HEK293 (cell line): ENCODE results near the gene CCT6B.

Source experiments
- CTCF ChIA-PET: fragments of 350-600 bp; formaldehyde crosslinking; extraction: SDS; loops from one replicate; lab custom pipeline; 2021; ENCODE audit warnings: antibody characterized with exemption; lab: Yijun Ruan, JAX
- POLR2A ChIA-PET: fragments of 300-600 bp; formaldehyde crosslinking; extraction: SDS; loops from one replicate; lab custom pipeline; 2020; ENCODE audit warnings: antibody characterized with exemption, inconsistent platforms; lab: Yijun Ruan, JAX
- H3K27ac ChIP-seq: fragments of 200-500 bp; sonication (Bioruptor generic); 2 replicates; pipeline ENCODE4 v1.5.1; 2014; ENCODE audit warnings: low read depth, low read length, control low read depth, inconsistent platforms; ENCODE audit errors: extremely low read depth
- H3K36me3 ChIP-seq, 2 experiments: fragments of 200-500 bp in 1 of 2; sonication (Bioruptor generic) in 1 of 2; 1 replicate in 1 of 2; 2 replicates in 1 of 2; pipeline ENCODE4 v1.5.1; 2014 to 2017; ENCODE audit warnings: inconsistent platforms in 2 of 2, low read length in 2 of 2; ENCODE audit not compliant: control insufficient read depth in 2 of 2, insufficient read depth in 1 of 2
- H3K4me1 ChIP-seq: fragments of 200-500 bp; sonication (Bioruptor generic); 2 replicates; pipeline ENCODE4 v1.5.1; 2014; ENCODE audit warnings: mild to moderate bottlenecking, low read length, inconsistent platforms; ENCODE audit not compliant: control insufficient read depth, insufficient read depth
- H3K4me3 ChIP-seq: 2 replicates; pipeline ENCODE4 v1.5.1; 2011; ENCODE audit warnings: low read depth, mild to moderate bottlenecking, control low read depth, low read length, moderate library complexity
- H3K9me3 ChIP-seq: fragments of 200-500 bp; sonication (Bioruptor generic); 2 replicates; pipeline ENCODE4 v1.5.1; 2014; ENCODE audit warnings: low read depth, low read length, inconsistent platforms; ENCODE audit not compliant: control insufficient read depth, insufficient read depth
- BCL11B ChIP-seq: fragments of 450-650 bp; formaldehyde crosslinking; IDR thresholded peaks from 2 replicates; pipeline ENCODE4 v1.5.1; 2016; ENCODE audit warnings: low read depth, missing biosample characterization, missing genetic modification characterization
- GLIS1 ChIP-seq: fragments of 450-650 bp; formaldehyde crosslinking; IDR thresholded peaks from 2 replicates; pipeline ENCODE4 v1.5.1; 2016; ENCODE audit warnings: missing biosample characterization, missing genetic modification characterization
- SETDB1 ChIP-seq: IDR thresholded peaks from one replicate; pipeline ENCODE4 v1.6.1; 2017; ENCODE audit warnings: mild to moderate bottlenecking, low read length, moderate library complexity, mixed read lengths; ENCODE audit not compliant: insufficient read length
- ZBTB8A ChIP-seq: fragments of 450-650 bp; formaldehyde crosslinking; IDR thresholded peaks from 2 replicates; pipeline ENCODE4 v1.5.1; 2016; ENCODE audit warnings: missing biosample characterization, missing genetic modification characterization
- ZIC2 ChIP-seq: fragments of 450-650 bp; formaldehyde crosslinking; IDR thresholded peaks from 2 replicates; pipeline ENCODE4 v1.5.1; 2016; ENCODE audit warnings: missing biosample characterization, missing genetic modification characterization
- ZNF138 ChIP-seq: fragments of 450-650 bp; formaldehyde crosslinking; IDR thresholded peaks from 2 replicates; pipeline ENCODE4 v1.5.1; 2016; ENCODE audit warnings: missing biosample characterization, missing genetic modification characterization, borderline replicate concordance
- ZNF146 ChIP-seq: fragments of 450-650 bp; formaldehyde crosslinking; IDR thresholded peaks from 2 replicates; pipeline ENCODE4 v1.5.1; 2016; ENCODE audit warnings: missing biosample characterization, missing genetic modification characterization
- ZNF175 ChIP-seq: fragments of 450-650 bp; formaldehyde crosslinking; IDR thresholded peaks from 2 replicates; pipeline ENCODE4 v1.5.1; 2016; ENCODE audit warnings: missing biosample characterization, missing genetic modification characterization
- ZNF416 ChIP-seq: fragments of 450-650 bp; formaldehyde crosslinking; IDR thresholded peaks from 2 replicates; pipeline ENCODE4 v1.5.1; 2016; ENCODE audit warnings: missing biosample characterization, missing genetic modification characterization
- ZNF660 ChIP-seq: fragments of 450-650 bp; IDR thresholded peaks from 2 replicates; pipeline ENCODE4 v1.5.1; 2018; ENCODE audit warnings: missing biosample characterization, mild to moderate bottlenecking, missing genetic modification characterization
- ZNF837 ChIP-seq: fragments of 450-650 bp; formaldehyde crosslinking; IDR thresholded peaks from 2 replicates; pipeline ENCODE4 v1.5.1; 2016; ENCODE audit warnings: missing biosample characterization, missing genetic modification characterization
- ZSCAN23 ChIP-seq: fragments of 450-650 bp; formaldehyde crosslinking; IDR thresholded peaks from 2 replicates; pipeline ENCODE4 v1.5.1; 2016; ENCODE audit warnings: missing biosample characterization, missing genetic modification characterization
- TF ChIP-seq, protein P1 (sequence below): fragments of 450-650 bp; formaldehyde crosslinking; IDR thresholded peaks from 2 replicates; pipeline ENCODE4 v1.5.1; 2016; ENCODE audit warnings: missing biosample characterization, missing genetic modification characterization
- TF ChIP-seq, protein P2 (sequence below): fragments of 450-650 bp; formaldehyde crosslinking; IDR thresholded peaks from 2 replicates; pipeline ENCODE4 v1.5.1; 2016; ENCODE audit warnings: missing biosample characterization, missing genetic modification characterization, low read depth

Gene CCT6B

GRCh38 chr17:34883106-34884000 is 77.9 kb downstream of the CCT6B start:
- CTCF ChIA-PET, result interaction anchor here (0.9 to 1.2 kb wide), 2 partner anchors 10 to 246 kb away, joined by 3 to 5 read pairs; no protein-coding TSS in a partner anchor
- POLR2A ChIA-PET, result no interaction called here
- Histone ChIP-seq H3K36me3 (no peaks in the 10 kb centered on the region), H3K4me1 (no peaks in the 10 kb centered on the region), H3K9me3 (no peaks in the 10 kb centered on the region), H3K4me3 (no peak overlapping the region), H3K27ac (no peak overlapping the region)
- TF ChIP-seq GLIS1 (peak; percentile 95), ZIC2 (tag by site-specific recombination) (peak; percentile 87)
- TF ChIP-seq, protein P1, sequence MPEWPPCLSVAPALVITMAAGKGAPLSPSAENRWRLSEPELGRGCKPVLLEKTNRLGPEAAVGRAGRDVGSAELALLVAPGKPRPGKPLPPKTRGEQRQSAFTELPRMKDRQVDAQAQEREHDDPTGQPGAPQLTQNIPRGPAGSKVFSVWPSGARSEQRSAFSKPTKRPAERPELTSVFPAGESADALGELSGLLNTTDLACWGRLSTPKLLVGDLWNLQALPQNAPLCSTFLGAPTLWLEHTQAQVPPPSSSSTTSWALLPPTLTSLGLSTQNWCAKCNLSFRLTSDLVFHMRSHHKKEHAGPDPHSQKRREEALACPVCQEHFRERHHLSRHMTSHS (tag by site-specific recombination), result no peak

DNA sequence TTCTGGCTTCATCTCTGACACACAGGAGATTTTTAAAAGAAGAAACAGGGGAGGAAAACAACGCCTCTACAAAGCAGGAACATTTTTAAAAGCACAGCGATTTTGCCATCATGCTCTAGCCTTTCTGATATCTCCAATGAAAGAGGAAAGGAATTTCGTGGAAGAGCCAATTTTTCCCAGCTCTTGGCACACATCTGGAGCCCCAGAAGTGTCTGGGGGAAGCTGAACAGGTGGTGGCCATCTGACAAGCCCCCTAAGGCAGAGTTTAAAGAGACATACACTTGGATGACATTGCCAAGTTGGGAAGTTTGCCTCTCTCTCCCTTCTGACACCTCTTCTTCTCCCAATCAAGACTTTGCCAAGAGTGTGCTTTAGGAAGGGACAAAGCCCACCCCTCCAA is 82.1 kb downstream of the CCT6B start:
- Histone ChIP-seq H3K4me1 (no peaks in the 10 kb centered on the region), H3K27ac (no peak overlapping the region), H3K36me3 (no peaks in the 10 kb centered on the region), H3K4me3 (no peak overlapping the region), H3K9me3 (no peaks in the 10 kb centered on the region)
- TF ChIP-seq ZSCAN23 (tag by site-specific recombination) (no peak), ZNF146 (no peak), ZNF837 (tag by site-specific recombination) (no peak), ZBTB8A (tag by site-specific recombination) (no peak), ZNF660 (no peak), ZNF175 (tag by site-specific recombination) (no peak), BCL11B (tag by site-specific recombination) (no peak), SETDB1 (no peak), ZNF416 (no peak), ZNF138 (tag by site-specific recombination) (no peak)
- TF ChIP-seq, protein P2, sequence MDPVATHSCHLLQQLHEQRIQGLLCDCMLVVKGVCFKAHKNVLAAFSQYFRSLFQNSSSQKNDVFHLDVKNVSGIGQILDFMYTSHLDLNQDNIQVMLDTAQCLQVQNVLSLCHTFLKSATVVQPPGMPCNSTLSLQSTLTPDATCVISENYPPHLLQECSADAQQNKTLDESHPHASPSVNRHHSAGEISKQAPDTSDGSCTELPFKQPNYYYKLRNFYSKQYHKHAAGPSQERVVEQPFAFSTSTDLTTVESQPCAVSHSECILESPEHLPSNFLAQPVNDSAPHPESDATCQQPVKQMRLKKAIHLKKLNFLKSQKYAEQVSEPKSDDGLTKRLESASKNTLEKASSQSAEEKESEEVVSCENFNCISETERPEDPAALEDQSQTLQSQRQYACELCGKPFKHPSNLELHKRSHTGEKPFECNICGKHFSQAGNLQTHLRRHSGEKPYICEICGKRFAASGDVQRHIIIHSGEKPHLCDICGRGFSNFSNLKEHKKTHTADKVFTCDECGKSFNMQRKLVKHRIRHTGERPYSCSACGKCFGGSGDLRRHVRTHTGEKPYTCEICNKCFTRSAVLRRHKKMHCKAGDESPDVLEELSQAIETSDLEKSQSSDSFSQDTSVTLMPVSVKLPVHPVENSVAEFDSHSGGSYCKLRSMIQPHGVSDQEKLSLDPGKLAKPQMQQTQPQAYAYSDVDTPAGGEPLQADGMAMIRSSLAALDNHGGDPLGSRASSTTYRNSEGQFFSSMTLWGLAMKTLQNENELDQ (tag by site-specific recombination), result no peak
- POLR2A ChIA-PET, result no interaction called here
- CTCF ChIA-PET, result interaction anchor here (0.5 to 1.1 kb wide), 4 partner anchors 8 to 335 kb away, joined by 3 to 7 read pairs (median 4); no protein-coding TSS in a partner anchor
